AG09309 (cell line): Measurements from ENCODE around the gene ADI1.
"Not testable (repeated sequence)": the region's sequence is repeated elsewhere in the genome, so short reads cannot be mapped to it uniquely, and the experiment has no call there.

Experiments
- DNase-seq: peaks from one replicate; pipeline ENCODE4 v3.0.0-alpha.2; 2010; ENCODE audit warnings: low read depth
- H3K4me3 ChIP-seq: 2 replicates; pipeline ENCODE4 v1.5.1; 2011; ENCODE audit warnings: mild to moderate bottlenecking, low read depth, low read length, moderate library complexity; ENCODE audit not compliant: control insufficient read depth
- CTCF ChIP-seq: IDR thresholded peaks from 2 replicates; pipeline ENCODE4 v1.5.1; 2011; ENCODE audit warnings: mild to moderate bottlenecking, low read depth, low read length, inconsistent platforms; ENCODE audit not compliant: insufficient read depth, control insufficient read depth; ENCODE audit errors: missing control alignments

The ADI1 gene

GRCh38 chr2:3518496-3519254, 656 bp downstream of the ADI1 start:
- peak; percentile 82 for DNase-seq
- no peak for TF ChIP-seq CTCF
- peak overlapping the region; percentile 93 for H3K4me3 ChIP-seq

GRCh38 chr2:3517948-3518495, 1.3 kb downstream of the ADI1 start:
- no peak for DNase-seq
- no peak for TF ChIP-seq CTCF
- peak overlapping the region; percentile 93 for H3K4me3 ChIP-seq

- no peak for DNase-seq
- no peak overlapping the region for H3K4me3 ChIP-seq
- TF ChIP-seq CTCF, result no peak
Observed at GRCh38 chr2:3516831-3517230, 2.5 kb downstream of the ADI1 start.

- not testable (repeated sequence) for DNase-seq, H3K4me3 ChIP-seq
Observed at GRCh38 chr2:3515438-3515837, 3.9 kb downstream of the ADI1 start.

- no peak for TF ChIP-seq CTCF
- no peak overlapping the region for H3K4me3 ChIP-seq
- no peak for DNase-seq
Observed at GRCh38 chr2:3513026-3513810, 6.1 kb downstream of the ADI1 start.

- H3K4me3 ChIP-seq, result no peak overlapping the region
- DNase-seq, result no peak
- no peak for TF ChIP-seq CTCF
Observed at GRCh38 chr2:3512086-3512485, 7.2 kb downstream of the ADI1 start.

GRCh38 chr2:3505771-3506170, 13.6 kb downstream of the ADI1 start:
- no peak for TF ChIP-seq CTCF
- DNase-seq, result no peak

More at GRCh38 chr2:3505771-3506170, 13.6 kb downstream of the ADI1 start:
- no peak overlapping the region for H3K4me3 ChIP-seq
